ENCODE measurements around the gene UCN2. TPM values are rescaled to one million over a fixed set of nuclear protein-coding genes. Genes with fewer than 3 reads are reported as not detected.
"Not testable (repeated sequence)": the region's sequence is repeated elsewhere in the genome, so short reads cannot be mapped to it uniquely, and the experiment has no call there.

UCN2 gene
- polyA plus RNA-seq, 10 donors = 0.16 to 1.1 (median 0.49) TPM; not detected in 6

GRCh38 chr3:48538451-48538850 is 25.1 kb downstream of the UCN2 start:
- no peak for DNase-seq

DNA sequence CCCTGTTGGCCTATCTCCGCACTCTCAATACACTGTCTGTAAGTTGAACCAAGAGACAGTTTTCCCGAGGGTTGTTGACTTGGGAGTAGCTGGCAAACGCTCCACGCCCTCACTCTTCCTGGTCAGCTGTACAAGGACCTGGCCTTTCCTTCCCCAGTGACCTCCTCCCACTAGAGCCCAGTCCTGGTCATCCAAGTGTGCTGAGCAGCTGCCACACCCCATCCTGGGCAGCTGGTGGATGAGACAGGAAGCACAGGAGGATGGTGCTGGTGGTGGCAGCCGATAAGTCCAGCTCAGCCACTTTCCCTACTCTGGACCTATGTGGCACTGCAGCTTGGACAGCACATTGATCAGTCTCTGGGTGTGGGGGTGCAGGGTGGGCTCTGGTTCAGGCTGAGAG is 26.8 kb downstream of the UCN2 start:
- DNase-seq = no peak

DNA sequence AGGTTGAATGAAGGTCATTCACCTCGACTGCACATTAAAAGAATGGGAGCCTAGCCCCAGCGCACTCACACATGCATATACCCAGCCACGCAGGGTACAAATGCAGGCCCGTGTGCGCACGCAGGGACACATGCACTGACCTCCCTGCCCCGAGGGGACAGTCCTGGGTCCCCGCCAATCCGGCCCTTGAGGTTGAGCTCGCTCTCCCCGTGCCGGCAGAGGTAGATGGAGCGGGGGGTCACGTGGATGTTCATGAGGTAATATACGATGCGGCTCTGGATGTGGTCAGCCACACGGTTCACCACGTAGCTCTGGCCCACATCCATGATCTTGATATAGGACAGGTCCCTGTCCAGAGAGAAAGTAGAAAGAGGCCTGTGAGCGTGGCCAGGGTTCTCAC is 27.5 kb downstream of the UCN2 start:
- DNase-seq = no peak

DNA sequence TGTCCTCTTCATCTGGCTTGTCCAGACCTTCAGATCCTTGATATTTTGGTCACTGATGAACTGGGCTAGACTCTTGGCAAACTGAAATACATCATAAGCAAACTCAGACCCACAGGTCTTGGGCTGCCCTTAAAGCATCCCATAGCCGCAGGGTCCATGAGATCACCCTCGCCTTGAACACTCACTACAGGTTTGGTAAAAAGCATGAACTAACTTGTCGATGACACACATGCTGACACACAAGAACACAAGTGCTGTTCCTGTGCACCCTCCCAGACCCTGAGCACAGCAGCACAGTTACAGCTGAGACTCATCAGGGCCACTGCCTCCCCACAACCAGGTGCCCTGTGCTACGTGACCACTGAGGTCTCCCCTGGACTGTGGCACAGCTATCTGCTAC is 28.0 kb downstream of the UCN2 start:
- no peak for DNase-seq

- no peak for DNase-seq
Measured at GRCh38 chr3:48532977-48533337, 30.6 kb downstream of the UCN2 start.

DNA sequence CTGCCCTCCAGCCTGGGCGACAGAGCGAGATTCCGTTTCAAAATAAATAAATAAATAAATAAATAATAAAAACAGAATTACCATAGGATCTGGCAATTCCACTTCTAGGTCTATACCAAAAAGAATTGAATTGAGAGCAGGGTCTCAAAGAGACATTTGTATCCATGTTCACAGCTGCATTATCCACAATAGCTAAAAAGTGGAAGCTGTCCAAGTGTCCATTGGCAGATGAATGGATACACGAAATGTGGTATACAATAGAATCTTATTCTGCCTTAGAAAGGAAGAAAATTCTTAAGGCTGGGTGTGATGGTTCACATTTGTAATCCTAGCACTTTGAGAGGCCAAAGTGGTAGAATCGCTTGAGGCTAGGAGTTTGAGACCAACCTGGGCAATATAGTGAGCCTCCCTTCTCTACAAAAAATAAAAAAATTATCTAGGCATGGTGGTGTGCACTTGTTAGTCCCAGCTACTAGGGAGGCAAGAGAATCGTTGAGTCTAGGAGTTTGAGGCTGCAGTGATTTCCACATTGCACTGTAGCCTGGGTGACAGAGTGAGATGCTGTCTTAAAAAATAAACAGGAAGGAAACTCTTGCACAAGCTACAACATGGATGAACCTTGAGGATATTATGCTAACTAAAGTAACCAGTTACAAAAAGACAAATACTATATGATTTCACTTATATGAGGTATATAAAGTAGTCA is 31.2 kb downstream of the UCN2 start:
- DNase-seq = no peak

DNA sequence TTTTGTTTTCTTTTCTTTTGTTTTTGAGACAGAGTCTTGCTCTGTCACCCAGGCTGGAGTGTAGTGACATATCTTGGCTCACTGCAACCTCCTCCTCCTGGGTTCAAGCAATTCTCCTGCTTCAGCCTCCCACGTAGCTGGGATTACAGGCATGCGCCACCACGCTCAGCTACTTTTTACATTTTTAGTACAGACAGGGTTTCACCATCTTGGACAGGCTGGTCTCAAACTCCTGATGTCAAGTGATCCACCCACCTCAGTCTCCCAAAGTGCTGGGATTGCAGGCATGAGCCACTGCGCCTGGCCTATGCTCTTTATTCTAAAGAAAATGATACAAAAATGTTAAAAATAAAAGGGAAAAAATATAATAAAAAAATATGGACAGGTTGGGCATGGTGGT is 32.9 kb downstream of the UCN2 start:
- not testable (repeated sequence) for DNase-seq

- no peak for DNase-seq
Measured at GRCh38 chr3:48528754-48529153, 34.8 kb downstream of the UCN2 start.

DNA sequence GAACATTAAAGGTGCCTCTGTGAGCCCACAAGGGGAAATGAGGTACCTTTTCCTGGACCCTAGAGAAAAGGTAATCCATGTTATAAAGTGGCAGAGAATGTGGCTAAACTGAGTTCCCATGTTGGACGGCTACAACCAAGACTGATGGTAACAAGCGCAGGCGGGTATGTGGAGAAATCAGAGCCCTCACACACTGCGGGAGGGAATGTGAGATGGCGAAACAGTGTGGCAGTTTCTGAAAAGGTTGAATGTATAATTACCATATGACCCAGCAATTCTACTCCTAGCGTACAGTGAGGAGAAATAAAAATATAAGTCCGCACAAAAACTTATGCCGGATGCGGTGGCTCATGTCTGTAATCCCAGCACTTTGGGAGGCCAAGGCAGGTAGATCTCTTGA is 35.5 kb downstream of the UCN2 start:
- no peak for DNase-seq

- DNase-seq = no peak
Measured at GRCh38 chr3:48524970-48525369, 38.6 kb downstream of the UCN2 start.

DNA sequence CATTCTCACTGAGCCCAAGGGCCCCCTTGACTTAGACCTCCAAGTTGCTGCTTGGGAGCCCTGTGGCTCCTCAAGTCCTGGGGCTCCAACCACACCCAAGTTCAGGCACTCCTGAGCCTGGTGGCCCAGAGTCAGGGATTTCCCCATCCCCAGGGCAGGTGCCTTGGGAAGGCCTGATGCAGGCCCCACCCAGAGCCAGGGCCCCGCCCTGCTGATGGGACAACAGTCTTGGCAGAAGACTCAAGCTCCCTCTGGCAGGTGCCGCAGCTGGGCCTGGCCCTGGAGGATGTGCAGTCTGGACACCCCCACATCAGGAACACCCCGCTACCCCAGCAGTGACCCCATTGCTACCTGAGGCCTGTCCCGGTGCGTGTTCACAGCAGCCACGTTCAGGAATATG is 41.9 kb downstream of the UCN2 start:
- no peak for DNase-seq

- no peak for DNase-seq
Measured at GRCh38 chr3:48519277-48519643, 44.3 kb downstream of the UCN2 start.

GRCh38 chr3:48518638-48519276 is 44.8 kb downstream of the UCN2 start:
- no peak for DNase-seq

DNA sequence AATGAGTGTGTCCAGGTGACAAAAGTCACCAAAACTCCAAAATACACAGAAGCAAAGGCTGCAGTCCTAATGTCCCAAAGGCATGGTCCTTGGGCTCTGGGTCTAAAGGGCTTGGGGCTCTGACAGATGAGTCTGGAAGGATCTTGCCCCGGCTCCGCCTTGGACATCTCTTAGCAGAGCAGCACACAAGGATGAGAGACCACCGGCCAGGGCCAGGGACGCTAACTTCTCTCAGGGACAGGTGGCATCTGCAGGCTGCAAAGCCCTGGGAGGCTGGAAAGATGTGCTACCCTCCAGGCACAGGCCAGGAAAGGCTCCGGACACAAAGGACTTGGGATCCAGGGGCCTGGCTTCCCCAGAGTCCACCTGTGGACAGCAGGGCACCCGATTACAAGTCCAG is 45.5 kb downstream of the UCN2 start:
- no peak for DNase-seq

DNA sequence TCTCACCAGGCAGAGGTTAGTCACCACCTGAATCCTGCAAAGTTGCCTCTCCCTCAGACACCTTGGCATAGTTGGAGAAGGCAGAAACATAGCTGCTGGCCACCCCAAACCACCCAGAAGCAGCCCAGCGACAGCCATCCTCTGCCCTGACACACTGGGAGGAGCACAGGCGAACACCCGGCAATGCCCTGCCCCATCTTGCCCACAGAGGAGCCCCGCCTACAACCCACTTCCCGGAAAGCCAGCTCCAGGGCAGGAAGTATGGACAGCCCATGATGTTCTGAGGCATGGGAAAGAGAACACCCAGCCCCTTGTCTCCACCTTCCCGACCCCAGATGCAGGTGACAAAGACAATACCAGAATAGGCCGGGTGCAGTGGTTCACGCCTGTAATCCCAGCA is 47.0 kb downstream of the UCN2 start:
- no peak for DNase-seq

DNA sequence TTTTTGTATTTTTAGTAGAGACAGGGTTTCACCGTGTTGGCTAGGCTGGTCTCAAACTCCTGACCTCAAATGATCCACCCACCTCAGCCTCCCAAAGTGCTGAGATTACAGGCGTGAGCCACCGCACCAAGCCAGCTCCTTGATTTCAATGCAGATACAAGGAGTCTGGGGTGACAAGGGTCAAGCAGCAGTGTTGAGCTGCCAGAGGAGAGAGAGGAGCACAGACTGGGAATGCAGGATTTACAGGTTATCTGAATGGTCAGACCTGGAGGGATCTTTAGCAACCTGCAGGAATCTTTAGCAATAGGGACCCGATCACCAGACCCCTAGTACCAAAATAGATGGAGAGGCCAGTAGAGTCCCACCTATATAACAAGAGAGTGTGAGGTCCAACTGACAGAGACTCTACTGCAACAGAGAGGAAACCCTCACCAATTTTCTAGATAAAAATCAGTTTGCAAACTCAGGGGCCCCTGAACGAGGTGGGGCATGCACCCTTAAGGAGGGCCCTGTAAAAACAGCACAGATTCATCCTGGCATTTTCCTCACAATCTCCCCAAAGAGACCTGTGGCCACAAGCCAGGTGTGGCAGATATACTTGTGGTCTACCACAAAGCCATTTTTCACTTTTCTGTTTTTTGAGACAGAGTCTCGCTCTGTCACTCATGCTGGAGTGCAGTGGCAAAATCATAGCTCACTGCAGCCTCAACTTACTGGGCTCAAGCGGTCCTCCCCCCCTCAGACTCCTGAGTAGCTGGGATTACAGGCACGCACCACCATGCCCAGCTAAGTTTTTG is 49.0 kb downstream of the UCN2 start:
- DNase-seq = no peak

Other genes with a start within 250 kb of the UCN2 start
- gene SPINK8, start 230.1 kb downstream of the UCN2 start, polyA plus RNA-seq (ENCODE audit: insufficient read length in 10 of 10) = not detected
- gene FBXW12, start 191.6 kb downstream of the UCN2 start, polyA plus RNA-seq (ENCODE audit: insufficient read length in 10 of 10) = under 1 TPM in 5 of 10 donors, not detected in 5; 0.11 to 0.43 (median 0.20) TPM
- 10 to 100 TPM; 11.4 to 33.0 (median 20.0) TPM for gene PLXNB1, start 133.7 kb downstream of the UCN2 start, polyA plus RNA-seq (ENCODE audit: insufficient read length in 10 of 10)
- 10 to 100 TPM in 8 of 10 donors, 1 to 10 TPM in 2; 9.2 to 15.2 (median 11.3) TPM for gene CCDC51, start 123.7 kb downstream of the UCN2 start, polyA plus RNA-seq (ENCODE audit: insufficient read length in 10 of 10)
- 100 to 1,000 TPM; 146 to 239 (median 178) TPM for gene TMA7, start 123.5 kb downstream of the UCN2 start, polyA plus RNA-seq (ENCODE audit: insufficient read length in 10 of 10)
- gene ATRIP, start 117.0 kb downstream of the UCN2 start, polyA plus RNA-seq (ENCODE audit: insufficient read length in 10 of 10) = 1 to 10 TPM; 6.4 to 9.8 (median 7.9) TPM
- gene SHISA5, start 59.6 kb downstream of the UCN2 start, polyA plus RNA-seq (ENCODE audit: insufficient read length in 10 of 10) = 10 to 100 TPM; 54.3 to 89.5 (median 70.3) TPM
- 1 to 10 TPM; 3.1 to 5.6 (median 4.5) TPM for gene PFKFB4, start 7.0 kb downstream of the UCN2 start, polyA plus RNA-seq (ENCODE audit: insufficient read length in 10 of 10)
- 10 to 100 TPM in 3 of 10 donors, 1 to 10 TPM in 7; 3.2 to 54.8 (median 5.4) TPM for gene COL7A1, start 31.5 kb upstream of the UCN2 start, polyA plus RNA-seq (ENCODE audit: insufficient read length in 10 of 10)
- 100 to 1,000 TPM; 161 to 187 (median 177) TPM for gene UQCRC1, start 45.9 kb upstream of the UCN2 start, polyA plus RNA-seq (ENCODE audit: insufficient read length in 10 of 10)
- not detected for gene TMEM89, start 58.0 kb upstream of the UCN2 start, polyA plus RNA-seq (ENCODE audit: insufficient read length in 10 of 10)
- 10 to 100 TPM in 3 of 10 donors, 1 to 10 TPM in 7; 6.2 to 14.1 (median 8.5) TPM for gene SLC26A6, start 71.7 kb upstream of the UCN2 start, polyA plus RNA-seq (ENCODE audit: insufficient read length in 10 of 10)
- 1 to 10 TPM in 1 of 10 donors, under 1 TPM in 9; 0.35 to 1.2 (median 0.66) TPM for gene CELSR3, start 99.1 kb upstream of the UCN2 start, polyA plus RNA-seq (ENCODE audit: insufficient read length in 10 of 10)
- 10 to 100 TPM in 1 of 10 donors, 1 to 10 TPM in 9; 5.9 to 11.2 (median 7.8) TPM for gene NCKIPSD, start 122.1 kb upstream of the UCN2 start, polyA plus RNA-seq (ENCODE audit: insufficient read length in 10 of 10)
- gene IP6K2, start 153.4 kb upstream of the UCN2 start, polyA plus RNA-seq (ENCODE audit: insufficient read length in 10 of 10) = 100 to 1,000 TPM in 1 of 10 donors, 10 to 100 TPM in 9; 57.4 to 114 (median 77.8) TPM

Data from muscle of back (tissue), 11 donors.